ENCODE data around the gene HENMT1.

GRCh38 chr1:108612496-108612895, 48.4 kb downstream of the HENMT1 start:
- TF ChIP-seq POLR2AphosphoS5 (IDR thresholded peaks at IDR 0.05; ENCODE audit: control insufficient read depth, insufficient read depth, low read depth, low read length) = no peak
- TF ChIP-seq, protein P1, sequence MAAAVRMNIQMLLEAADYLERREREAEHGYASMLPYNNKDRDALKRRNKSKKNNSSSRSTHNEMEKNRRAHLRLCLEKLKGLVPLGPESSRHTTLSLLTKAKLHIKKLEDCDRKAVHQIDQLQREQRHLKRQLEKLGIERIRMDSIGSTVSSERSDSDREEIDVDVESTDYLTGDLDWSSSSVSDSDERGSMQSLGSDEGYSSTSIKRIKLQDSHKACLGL (CRISPR knock-in tag; IDR thresholded peaks at IDR 0.05; ENCODE audit: borderline replicate concordance, poor library complexity, severe bottlenecking) = no peak
- TF ChIP-seq, protein P2, sequence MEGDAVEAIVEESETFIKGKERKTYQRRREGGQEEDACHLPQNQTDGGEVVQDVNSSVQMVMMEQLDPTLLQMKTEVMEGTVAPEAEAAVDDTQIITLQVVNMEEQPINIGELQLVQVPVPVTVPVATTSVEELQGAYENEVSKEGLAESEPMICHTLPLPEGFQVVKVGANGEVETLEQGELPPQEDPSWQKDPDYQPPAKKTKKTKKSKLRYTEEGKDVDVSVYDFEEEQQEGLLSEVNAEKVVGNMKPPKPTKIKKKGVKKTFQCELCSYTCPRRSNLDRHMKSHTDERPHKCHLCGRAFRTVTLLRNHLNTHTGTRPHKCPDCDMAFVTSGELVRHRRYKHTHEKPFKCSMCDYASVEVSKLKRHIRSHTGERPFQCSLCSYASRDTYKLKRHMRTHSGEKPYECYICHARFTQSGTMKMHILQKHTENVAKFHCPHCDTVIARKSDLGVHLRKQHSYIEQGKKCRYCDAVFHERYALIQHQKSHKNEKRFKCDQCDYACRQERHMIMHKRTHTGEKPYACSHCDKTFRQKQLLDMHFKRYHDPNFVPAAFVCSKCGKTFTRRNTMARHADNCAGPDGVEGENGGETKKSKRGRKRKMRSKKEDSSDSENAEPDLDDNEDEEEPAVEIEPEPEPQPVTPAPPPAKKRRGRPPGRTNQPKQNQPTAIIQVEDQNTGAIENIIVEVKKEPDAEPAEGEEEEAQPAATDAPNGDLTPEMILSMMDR (IDR thresholded peaks at IDR 0.05 in 2 of 3, conservative IDR thresholded peaks at IDR 0.05 in 1 of 3; ENCODE audit: insufficient read depth in 2 of 3, low read depth in 1 of 3, low read length in 3 of 3) = no peak
- TF ChIP-seq BDP1 (IDR thresholded peaks at IDR 0.05; ENCODE audit: insufficient read depth, insufficient read length) = no peak
- no peak for TF ChIP-seq KLF10 (CRISPR knock-in tag; IDR thresholded peaks at IDR 0.05)
- TF ChIP-seq YY1 (IDR thresholded peaks at IDR 0.05; ENCODE audit: borderline replicate concordance in 1 of 3, control insufficient read depth in 1 of 3, extremely low read depth in 1 of 3, insufficient read depth in 3 of 3, insufficient read length in 1 of 3, insufficient replicate concordance in 2 of 3, low read depth in 1 of 3, low read length in 2 of 3) = no peak
- no peak for TF ChIP-seq ETV6 (IDR thresholded peaks at IDR 0.05; ENCODE audit: borderline replicate concordance in 1 of 2, low read depth in 2 of 2, low read length in 1 of 2)
- no peak for TF ChIP-seq ETV6 (CRISPR knock-in tag; IDR thresholded peaks at IDR 0.05; ENCODE audit: borderline replicate concordance)
- TF ChIP-seq EP300 (IDR thresholded peaks at IDR 0.05; ENCODE audit: low read length) = no peak
- no peak for TF ChIP-seq TRIM24 (IDR thresholded peaks at IDR 0.05)
- no peak for TF ChIP-seq HOMEZ (CRISPR knock-in tag; IDR thresholded peaks at IDR 0.05)
- no peak for TF ChIP-seq ZNF644 (tag; IDR thresholded peaks at IDR 0.05; ENCODE audit: low read depth)
- no peak for TF ChIP-seq KAT2B (IDR thresholded peaks at IDR 0.05; ENCODE audit: low read depth, low read length)
- no peak for TF ChIP-seq JUN (IDR thresholded peaks at IDR 0.05; ENCODE audit: borderline replicate concordance, low read depth, low read length)
- TF ChIP-seq JUN (CRISPR knock-in tag; IDR thresholded peaks at IDR 0.05; ENCODE audit: borderline replicate concordance) = no peak
- no peak for TF ChIP-seq ZNF217 (CRISPR knock-in tag; IDR thresholded peaks at IDR 0.05)
